HG02759 (cell line): Measurements from ENCODE around the gene ZNF320.
"Not testable (repeated sequence)": the region's sequence is repeated elsewhere in the genome, so short reads cannot be mapped to it uniquely, and the experiment has no call there.

Experiments used
- ATAC-seq: cut with Tn5 transposase; IDR thresholded peaks from one replicate; pipeline ENCODE4 v1.9.1; 2021; ENCODE audit warnings: mild to moderate bottlenecking, moderate library complexity; ENCODE audit not compliant: unreplicated experiment

Gene ZNF320

GRCh38 chr19:52897138-52897935, at the start of gene ZNF320:
TSS of gene ZNF320 (minus strand) at chr19:52897635. CDS start at chr19:52890255, 7,380 bp downstream.
- peak; percentile 99 for ATAC-seq

- no peak for ATAC-seq
Observed at GRCh38 chr19:52946322-52947310, 49.2 kb upstream of the ZNF320 start.

- ATAC-seq, result no peak
Observed at GRCh38 chr19:52945652-52946321, 48.4 kb upstream of the ZNF320 start.

- ATAC-seq, result not testable (repeated sequence)
Observed at GRCh38 chr19:52944703-52945493, 47.5 kb upstream of the ZNF320 start.

GRCh38 chr19:52943884-52944643, 46.6 kb upstream of the ZNF320 start:
- ATAC-seq, result no peak

- ATAC-seq, result peak; percentile 22
Observed at GRCh38 chr19:52943134-52943883, 45.9 kb upstream of the ZNF320 start.

GRCh38 chr19:52942386-52943133, 45.1 kb upstream of the ZNF320 start:
- peak; percentile 96 for ATAC-seq

- ATAC-seq, result peak; percentile 32
Observed at GRCh38 chr19:52941941-52942385, 44.5 kb upstream of the ZNF320 start.

GRCh38 chr19:52941523-52941922, 44.1 kb upstream of the ZNF320 start:
- ATAC-seq, result not testable (repeated sequence)

GRCh38 chr19:52940905-52941304, 43.5 kb upstream of the ZNF320 start:
- not testable (repeated sequence) for ATAC-seq

- ATAC-seq, result no peak
Observed at GRCh38 chr19:52938761-52939160, 41.3 kb upstream of the ZNF320 start.

GRCh38 chr19:52936954-52937325, 39.5 kb upstream of the ZNF320 start:
- no peak for ATAC-seq

- no peak for ATAC-seq
Observed at GRCh38 chr19:52936151-52936953, 38.9 kb upstream of the ZNF320 start.

GRCh38 chr19:52935434-52935833, 38.0 kb upstream of the ZNF320 start:
- no peak for ATAC-seq

- not testable (repeated sequence) for ATAC-seq
Observed at GRCh38 chr19:52924641-52925040, 27.2 kb upstream of the ZNF320 start.

- no peak for ATAC-seq
Observed at GRCh38 chr19:52923778-52924593, 26.6 kb upstream of the ZNF320 start.
